ENCODE data around the gene PRR20A. TPM values are rescaled to one million over a fixed set of nuclear protein-coding genes. Genes with fewer than 3 reads are reported as not detected.
"Not testable (repeated sequence)": the region's sequence is repeated elsewhere in the genome, so short reads cannot be mapped to it uniquely, and the experiment has no call there.

The PRR20A gene
- total RNA-seq (2014; rRNA removed; shearing (Covaris generic)) (not detected in 2 replicates), polyA plus RNA-seq (2016; fragmentation: Nextera tagmentation; extraction: Ambion mirVana) (not detected in 2 replicates)

DNA sequence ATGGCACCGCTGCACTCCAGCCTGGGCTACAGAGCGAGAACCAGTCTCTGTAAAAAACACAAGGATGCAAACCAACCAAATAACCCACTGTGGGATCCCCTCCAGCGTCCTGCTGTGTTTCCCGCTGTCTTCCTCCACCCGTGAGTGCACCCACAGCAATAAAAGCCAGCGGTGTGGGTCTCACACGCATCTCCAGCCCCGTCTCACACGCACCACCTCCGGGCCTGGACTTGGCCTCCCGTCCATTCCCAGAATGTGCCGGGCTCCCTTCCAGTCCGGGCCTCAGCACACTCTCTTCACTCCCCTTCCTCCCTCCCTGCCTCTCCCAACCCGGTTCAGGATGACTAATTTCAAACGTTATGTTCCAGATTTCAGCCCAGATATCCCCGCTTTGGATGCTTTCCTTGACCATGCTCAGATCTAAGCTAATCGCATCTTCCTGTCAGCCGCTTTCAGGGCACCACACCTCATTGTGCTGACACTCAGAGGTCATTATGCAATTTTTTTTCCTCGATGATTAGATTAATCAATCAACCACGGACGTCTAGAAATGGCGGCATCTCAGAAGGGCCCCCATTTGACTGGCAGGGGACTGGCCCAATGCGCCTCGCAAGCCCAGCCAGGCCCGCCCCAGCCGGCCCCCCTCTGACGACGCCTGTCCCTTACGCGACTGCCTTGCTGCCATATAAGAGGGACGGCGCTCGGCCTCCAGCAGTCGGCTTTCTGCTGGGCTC, at the start of gene PRR20A:
TSS of gene PRR20A (plus strand) at position 684 of the 734 bp plus-strand sequence. CDS start 387 bp downstream, outside the sequence.
- H3K27me3 ChIP-seq (replicated peaks; ENCODE audit: insufficient read depth); H4K20me1 ChIP-seq (ENCODE audit: insufficient read depth); H3K9ac ChIP-seq; H3K4me2 ChIP-seq (ENCODE audit: unreplicated experiment); H3K9me3 ChIP-seq (ENCODE audit: low read depth); H3K9me2 ChIP-seq (ENCODE audit: insufficient read depth); H3F3A ChIP-seq (ENCODE audit: insufficient read depth); in situ Hi-C loops (cut with MboI); H3K79me2 ChIP-seq (ENCODE audit: insufficient read depth); H3K27ac ChIP-seq; DNase-seq; H3K4me3 ChIP-seq; H2AFZ ChIP-seq; H3K4me1 ChIP-seq (ENCODE audit: insufficient read depth); H3K36me3 ChIP-seq (ENCODE audit: low read depth): not testable (repeated sequence)
- WGBS, 2 experiments (ENCODE audit: low coverage in 1 of 2, low lambda C conversion rate in 2 of 2, missing lambda C conversion rate in 2 of 2), result 55 to 66% methylated on average over 7 to 13 of the region's 34 CpGs

- no peak overlapping the region for H2AFZ ChIP-seq
- no peak for TF ChIP-seq EZH2phosphoT487 (IDR thresholded peaks at IDR 0.05; ENCODE audit: insufficient read depth, low read depth)
- TF ChIP-seq EZH2 (IDR thresholded peaks at IDR 0.05; ENCODE audit: insufficient read depth, poor library complexity, severe bottlenecking), result no peak
- 36 to 46% methylated on average over 4 of the region's 4 CpGs for WGBS, 2 experiments (ENCODE audit: low coverage in 1 of 2, low lambda C conversion rate in 2 of 2, missing lambda C conversion rate in 2 of 2)
- H3K79me2 ChIP-seq (ENCODE audit: insufficient read depth), result no peaks in the 10 kb centered on the region
- no peak overlapping the region for H3K9ac ChIP-seq
- H3K27ac ChIP-seq, result no peak overlapping the region
- H3K9me3 ChIP-seq (ENCODE audit: low read depth), result peaks cover 4% of the 10 kb centered on the region
- H3K4me3 ChIP-seq, result no peak overlapping the region
- no peaks in the 10 kb centered on the region for H4K20me1 ChIP-seq (ENCODE audit: insufficient read depth)
- DNase-seq, result no peak
- H3K4me1 ChIP-seq (ENCODE audit: insufficient read depth), result no peaks in the 10 kb centered on the region
- no peaks in the 10 kb centered on the region for H3K36me3 ChIP-seq (ENCODE audit: low read depth)
- H3F3A ChIP-seq (ENCODE audit: insufficient read depth), result no peaks in the 10 kb centered on the region
- H3K27me3 ChIP-seq (replicated peaks; ENCODE audit: insufficient read depth), result no peaks in the 10 kb centered on the region
- H3K9me2 ChIP-seq (ENCODE audit: insufficient read depth), result no peaks in the 10 kb centered on the region
- in situ Hi-C loops (cut with MboI), result loop anchor here (25.0 kb wide), 1 partner anchor 97 kb away; no protein-coding TSS in a partner anchor
- no peak overlapping the region for H3K4me2 ChIP-seq (ENCODE audit: unreplicated experiment)
Observed at GRCh38 chr13:57114945-57115344, 25.8 kb upstream of the PRR20A start.

DNA sequence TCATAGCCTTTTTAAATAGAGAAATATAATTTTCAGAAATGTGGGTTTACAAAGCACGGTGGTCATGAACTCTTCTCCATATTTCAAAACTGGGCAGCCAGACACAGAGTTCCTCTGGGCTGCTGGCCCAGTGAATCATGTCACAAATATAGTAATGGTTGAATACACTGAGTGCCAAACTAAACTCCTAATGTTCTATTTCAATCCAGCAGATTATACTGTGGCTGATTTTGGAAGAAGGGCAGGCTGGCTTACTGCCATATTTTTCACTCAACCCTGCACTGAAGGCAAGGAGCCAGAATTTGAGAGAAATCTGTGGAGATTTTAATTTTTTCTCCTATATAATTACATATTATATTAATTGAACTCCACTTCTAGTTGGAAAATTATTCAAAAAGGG, 17.0 kb upstream of the PRR20A start:
- no peaks in the 10 kb centered on the region for H3F3A ChIP-seq (ENCODE audit: insufficient read depth)
- TF ChIP-seq EZH2phosphoT487 (IDR thresholded peaks at IDR 0.05; ENCODE audit: insufficient read depth, low read depth) (no peak), EZH2 (IDR thresholded peaks at IDR 0.05; ENCODE audit: insufficient read depth, poor library complexity, severe bottlenecking) (no peak)
- H3K27ac ChIP-seq, result no peak overlapping the region
- H3K4me2 ChIP-seq (ENCODE audit: unreplicated experiment), result no peak overlapping the region
- no peak overlapping the region for H2AFZ ChIP-seq
- in situ Hi-C loops (cut with MboI), result loop anchor here (25.0 kb wide), 1 partner anchor 89 kb away; no protein-coding TSS in a partner anchor
- no peak overlapping the region for H3K9ac ChIP-seq
- no peaks in the 10 kb centered on the region for H3K79me2 ChIP-seq (ENCODE audit: insufficient read depth)
- H3K4me3 ChIP-seq, result no peak overlapping the region
- H3K4me1 ChIP-seq (ENCODE audit: insufficient read depth), result no peaks in the 10 kb centered on the region
- H3K27me3 ChIP-seq (replicated peaks; ENCODE audit: insufficient read depth), result no peaks in the 10 kb centered on the region
- H4K20me1 ChIP-seq (ENCODE audit: insufficient read depth), result no peaks in the 10 kb centered on the region
- no peaks in the 10 kb centered on the region for H3K9me2 ChIP-seq (ENCODE audit: insufficient read depth)
- H3K36me3 ChIP-seq (ENCODE audit: low read depth), result no peaks in the 10 kb centered on the region
- WGBS, 2 experiments (ENCODE audit: low coverage in 1 of 2, low lambda C conversion rate in 2 of 2, missing lambda C conversion rate in 2 of 2), result 0 to 3% methylated on average over 1 of the region's 1 CpG
- no peaks in the 10 kb centered on the region for H3K9me3 ChIP-seq (ENCODE audit: low read depth)
- DNase-seq, result no peak

- Histone ChIP-seq H3K4me3 (no peak overlapping the region), H3K9me2 (ENCODE audit: insufficient read depth) (no peaks in the 10 kb centered on the region), H3K36me3 (ENCODE audit: low read depth) (no peaks in the 10 kb centered on the region), H4K20me1 (ENCODE audit: insufficient read depth) (no peaks in the 10 kb centered on the region), H3K9ac (no peak overlapping the region), H3K4me2 (ENCODE audit: unreplicated experiment) (no peak overlapping the region), H3K9me3 (ENCODE audit: low read depth) (no peaks in the 10 kb centered on the region), H2AFZ (no peak overlapping the region), H3K27ac (no peak overlapping the region), H3K27me3 (replicated peaks; ENCODE audit: insufficient read depth) (no peaks in the 10 kb centered on the region), H3K4me1 (ENCODE audit: insufficient read depth) (no peaks in the 10 kb centered on the region), H3F3A (ENCODE audit: insufficient read depth) (no peaks in the 10 kb centered on the region), H3K79me2 (ENCODE audit: insufficient read depth) (no peaks in the 10 kb centered on the region)
- no peak for DNase-seq
- no peak for TF ChIP-seq EZH2 (IDR thresholded peaks at IDR 0.05; ENCODE audit: insufficient read depth, poor library complexity, severe bottlenecking)
- no peak for TF ChIP-seq EZH2phosphoT487 (IDR thresholded peaks at IDR 0.05; ENCODE audit: insufficient read depth, low read depth)
- in situ Hi-C loops (cut with MboI), result no loop called here
- WGBS, 2 experiments (ENCODE audit: low coverage in 1 of 2, low lambda C conversion rate in 2 of 2, missing lambda C conversion rate in 2 of 2), result 25 to 26% methylated on average over 6 of the region's 6 CpGs
Observed at GRCh38 chr13:57128909-57129308, 11.8 kb upstream of the PRR20A start.

All from GM23248 (cell line).